HUDEP-2 (cell line): Measurements from ENCODE around the gene COL27A1.

Source experiments
- DNase-seq, 76 experiments: peaks; one replicate each; lab custom pipeline; 2025; ENCODE audit not compliant: unreplicated experiment in 76 of 76; lab: John Stamatoyannopoulos, UW

Gene COL27A1

DNA sequence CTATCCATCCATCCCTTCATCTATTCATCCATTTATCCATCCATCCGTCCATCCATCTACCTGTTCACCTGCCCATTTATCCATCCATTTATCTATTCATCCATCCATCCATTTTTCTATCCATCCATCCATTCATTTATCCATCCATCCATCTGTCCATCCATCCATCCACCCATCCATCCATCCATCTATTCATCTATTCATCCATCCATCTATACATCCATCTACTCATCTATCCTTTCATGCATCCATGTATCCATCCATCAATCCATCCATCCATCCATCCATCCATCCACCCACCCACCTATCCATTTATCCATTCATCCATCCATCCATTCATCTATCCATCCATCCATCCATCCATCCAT lies 10.8 kb downstream of the COL27A1 start:
- DNase-seq: no peak

DNA sequence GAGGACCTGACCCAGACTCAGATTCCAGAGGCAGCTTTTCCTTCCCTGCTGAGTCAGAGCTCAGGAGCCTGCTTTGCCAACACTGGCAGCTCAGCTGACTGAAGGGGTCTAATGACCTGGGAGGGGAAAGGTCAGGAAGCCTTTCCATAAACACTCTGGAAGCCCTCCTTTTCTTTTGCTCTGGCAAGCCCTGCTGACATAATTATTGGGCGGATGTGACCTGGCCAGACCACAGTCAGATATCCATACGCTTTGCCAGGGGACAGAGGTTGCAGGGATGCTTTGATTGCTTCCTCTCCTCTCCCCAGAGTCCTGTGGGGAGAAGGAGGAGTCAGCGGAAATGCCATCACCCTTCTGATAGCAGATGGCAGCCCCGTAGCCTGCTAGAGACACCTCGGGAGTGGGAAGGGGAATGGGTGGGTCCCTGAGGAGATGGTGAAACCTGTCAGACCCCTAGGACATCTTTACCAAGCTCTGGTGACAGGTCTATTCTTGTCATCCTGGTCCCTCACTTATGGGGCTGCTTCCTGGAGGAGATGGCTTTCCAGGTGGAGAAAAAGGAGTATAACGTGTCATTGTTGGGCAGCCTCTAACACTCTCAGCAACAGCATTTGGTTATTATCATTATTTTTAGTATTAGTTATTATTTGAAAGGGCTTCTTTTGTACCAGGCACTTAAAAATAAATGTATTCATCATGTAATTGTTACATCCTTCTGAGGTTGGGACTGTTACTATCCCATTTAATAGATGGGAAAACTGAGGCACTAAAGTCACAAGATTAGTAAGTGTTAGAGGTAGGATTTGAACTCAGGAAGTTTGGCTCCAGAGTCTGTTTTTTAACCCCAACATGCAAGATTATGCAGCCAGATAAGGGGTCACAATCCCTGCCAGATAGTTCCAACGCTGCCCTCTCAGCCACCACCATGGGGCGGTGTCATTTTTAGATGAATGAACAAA lies 11.6 kb downstream of the COL27A1 start:
- DNase-seq: no peak

DNA sequence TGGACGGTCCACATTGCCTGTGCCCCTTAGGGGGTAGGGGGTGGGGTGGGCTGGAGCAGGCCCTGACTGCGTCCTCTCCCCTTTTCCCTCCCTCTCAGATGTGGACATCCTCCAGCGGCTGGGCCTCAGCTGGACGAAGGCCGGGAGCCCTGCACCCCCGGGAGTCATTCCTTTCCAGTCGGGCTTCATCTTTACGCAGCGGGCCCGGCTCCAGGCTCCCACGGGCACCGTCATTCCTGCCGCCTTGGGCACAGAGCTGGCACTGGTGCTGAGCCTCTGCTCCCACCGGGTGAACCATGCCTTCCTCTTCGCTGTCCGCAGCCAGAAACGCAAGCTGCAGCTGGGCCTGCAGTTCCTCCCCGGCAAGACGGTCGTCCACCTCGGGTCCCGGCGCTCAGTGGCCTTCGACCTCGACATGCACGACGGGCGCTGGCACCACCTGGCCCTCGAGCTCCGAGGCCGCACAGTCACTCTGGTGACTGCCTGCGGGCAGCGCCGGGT lies 12.3 kb downstream of the COL27A1 start:
- no peak for DNase-seq

- DNase-seq: no peak
Observed at GRCh38 chr9:114168281-114169028, 13.1 kb downstream of the COL27A1 start.

GRCh38 chr9:114169029-114169951 lies 14.0 kb downstream of the COL27A1 start:
- DNase-seq: no peak

GRCh38 chr9:114169952-114170770 lies 14.8 kb downstream of the COL27A1 start:
- DNase-seq: no peak

- no peak for DNase-seq
Observed at GRCh38 chr9:114170771-114171461, 15.6 kb downstream of the COL27A1 start.

DNA sequence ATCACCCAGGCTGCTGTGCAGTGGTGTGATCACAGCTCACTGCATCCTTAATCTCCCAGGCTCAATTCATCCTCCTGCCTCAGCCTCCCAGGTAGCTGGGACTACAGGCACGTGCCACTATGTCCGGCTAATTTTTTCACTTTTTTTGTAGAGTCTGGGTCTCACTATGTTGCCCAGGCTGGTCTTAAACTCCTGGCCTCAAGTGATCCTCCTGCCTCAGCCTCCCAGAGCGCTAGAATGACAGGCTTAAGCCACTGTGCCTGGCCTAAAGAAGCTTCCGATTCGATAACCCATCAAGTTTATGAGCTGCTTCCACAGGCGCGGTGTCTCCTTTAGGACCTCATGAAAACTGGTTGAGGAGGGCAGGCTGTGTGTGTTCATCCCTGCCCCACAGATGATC lies 16.2 kb downstream of the COL27A1 start:
- no peak for DNase-seq

GRCh38 chr9:114172981-114173833 lies 17.9 kb downstream of the COL27A1 start:
- no peak for DNase-seq

DNA sequence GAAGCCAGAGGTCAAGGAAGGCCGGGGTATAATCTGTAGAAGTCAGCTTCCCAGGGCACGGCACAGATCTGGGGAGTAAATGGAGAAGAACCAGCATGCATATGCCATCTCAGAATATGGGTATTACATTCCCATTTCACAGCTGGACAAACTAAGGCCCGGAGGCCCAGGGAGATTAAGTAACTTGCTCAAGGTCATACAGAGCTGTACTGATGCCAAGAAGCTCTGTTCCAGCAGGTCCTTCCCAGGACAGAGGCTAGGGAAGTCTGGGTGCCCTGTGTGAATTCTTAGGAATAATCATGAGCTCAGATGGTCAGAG lies 19.2 kb downstream of the COL27A1 start:
- DNase-seq: no peak

DNA sequence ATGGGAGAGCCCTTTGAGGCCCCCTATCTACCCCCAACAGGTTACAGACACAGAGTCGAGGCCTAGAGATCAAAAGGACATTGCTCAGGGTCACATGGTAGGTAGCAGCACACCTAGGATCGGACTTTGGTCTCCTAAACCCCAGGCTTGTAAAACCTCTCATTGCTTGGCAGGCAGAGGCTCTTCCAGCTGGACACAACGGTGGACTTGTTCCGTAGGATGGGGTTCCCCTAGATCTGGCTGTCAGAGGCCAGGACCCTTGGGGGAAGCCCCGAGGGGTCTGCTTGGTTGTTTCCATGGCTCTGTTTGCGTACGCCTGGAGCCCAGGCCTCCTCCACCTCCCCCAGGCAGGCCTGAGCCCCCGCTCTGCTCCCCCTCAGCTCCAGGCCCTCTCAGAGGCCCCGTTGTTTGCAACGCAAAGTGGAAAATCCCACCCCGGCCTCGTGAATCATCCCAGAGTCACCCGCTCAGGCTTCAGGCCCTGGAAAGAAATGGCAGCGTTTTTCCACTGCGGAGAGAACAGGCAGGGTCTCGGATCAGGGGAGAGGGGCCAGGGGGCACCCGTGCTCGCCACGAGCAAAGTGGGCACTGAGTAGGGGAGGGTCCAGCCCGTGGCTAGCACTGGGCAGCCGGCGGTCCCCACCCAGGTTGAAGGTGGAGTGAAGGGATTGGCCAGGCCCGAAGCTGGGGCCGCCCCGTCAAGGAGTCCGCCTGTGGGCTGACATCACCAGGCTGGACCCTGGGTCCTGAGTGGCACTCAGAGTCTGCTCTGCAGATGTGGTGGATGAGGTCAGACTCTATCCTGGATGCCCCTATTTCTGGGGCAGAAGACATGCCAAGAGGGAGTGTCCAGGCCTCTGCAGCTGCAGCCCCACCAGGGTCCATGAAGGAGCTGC lies 19.8 kb downstream of the COL27A1 start:
- no peak for DNase-seq

GRCh38 chr9:114176624-114177291 lies 21.4 kb downstream of the COL27A1 start:
- no peak for DNase-seq

GRCh38 chr9:114177423-114178064 lies 22.2 kb downstream of the COL27A1 start:
- DNase-seq: peak in 4 of 76 experiments; percentile 0 to 23 (median 14)

DNA sequence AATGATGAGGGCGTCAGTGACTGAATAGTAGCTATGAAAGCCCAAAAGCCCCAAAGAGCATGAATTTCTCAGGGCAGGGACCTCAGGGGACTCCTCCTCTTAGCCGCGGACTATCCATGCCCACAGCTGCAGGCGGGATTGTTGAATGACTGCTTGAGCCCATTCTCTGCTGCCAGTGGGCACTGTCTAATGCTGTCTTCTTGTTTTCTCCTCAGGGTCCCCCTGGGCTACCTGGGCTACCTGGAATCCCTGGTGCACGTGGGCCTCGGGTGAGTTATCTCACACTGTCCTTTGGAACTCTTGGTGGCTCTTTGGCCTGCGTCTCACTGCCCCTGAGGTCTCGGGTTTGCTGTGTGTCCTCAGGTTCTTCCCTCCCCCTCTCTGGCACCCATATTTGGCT lies 22.7 kb downstream of the COL27A1 start:
- no peak for DNase-seq

DNA sequence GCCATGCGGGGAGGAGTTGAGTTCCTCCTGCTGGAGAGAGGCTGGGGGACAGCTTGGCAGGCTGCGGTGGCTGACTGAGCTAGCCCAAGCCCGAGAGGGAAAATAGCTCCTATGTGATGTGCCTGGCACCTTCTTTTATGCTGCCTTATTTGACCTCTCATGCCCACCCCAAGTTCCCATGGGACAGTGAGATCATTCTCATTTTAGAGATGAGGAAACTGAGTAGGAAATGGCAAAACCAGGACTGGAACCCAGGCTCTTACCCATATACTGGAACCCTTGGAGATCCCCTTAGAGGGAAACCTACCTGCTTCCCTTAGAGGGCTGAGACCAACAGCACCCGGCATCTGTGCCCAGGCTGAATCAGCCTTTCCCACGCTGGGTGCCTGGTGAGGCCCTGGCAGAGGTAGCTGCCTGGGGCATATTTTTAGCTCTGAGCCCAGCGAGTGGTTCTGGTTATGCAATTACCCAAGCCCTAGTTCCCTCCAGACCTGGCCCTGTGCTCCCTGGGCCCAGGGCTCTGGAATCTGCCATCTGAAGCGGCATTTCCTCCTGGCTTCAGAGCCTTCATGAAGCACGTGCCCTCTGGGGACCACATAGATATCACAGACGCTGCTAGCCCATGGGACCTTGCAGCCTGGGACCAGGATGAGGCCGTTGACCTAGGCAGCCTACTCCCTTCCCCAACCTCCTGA lies 23.6 kb downstream of the COL27A1 start:
- no peak for DNase-seq

GRCh38 chr9:114179516-114179915 lies 24.2 kb downstream of the COL27A1 start:
- no peak for DNase-seq
